NCI-H345 (cell line): ENCODE results near the gene GLI1.

Experiments used
- DNase-seq: peaks from one replicate; lab custom pipeline; 2025; lab: John Stamatoyannopoulos, UW

Gene GLI1

GRCh38 chr12:57461276-57461916, 1.8 kb downstream of the GLI1 start:
- peak; percentile 21 for DNase-seq

DNA sequence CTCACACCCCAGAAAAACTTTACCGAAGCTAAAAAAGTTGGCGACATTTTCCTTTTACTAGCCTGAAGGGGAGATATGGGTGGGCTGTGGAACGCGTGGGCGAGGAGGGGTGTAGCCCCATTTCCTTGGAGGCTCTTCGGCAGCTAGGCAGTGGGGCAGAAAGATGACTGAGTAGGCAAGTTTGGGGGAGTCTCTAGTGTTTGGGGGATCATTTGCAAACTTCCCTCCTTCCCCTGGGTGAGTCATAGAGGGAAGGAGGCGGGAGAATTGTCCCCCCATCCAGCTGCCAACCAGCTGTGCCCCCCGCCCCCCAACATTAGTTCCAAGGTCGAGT, 2.3 kb downstream of the GLI1 start:
- no peak for DNase-seq

DNA sequence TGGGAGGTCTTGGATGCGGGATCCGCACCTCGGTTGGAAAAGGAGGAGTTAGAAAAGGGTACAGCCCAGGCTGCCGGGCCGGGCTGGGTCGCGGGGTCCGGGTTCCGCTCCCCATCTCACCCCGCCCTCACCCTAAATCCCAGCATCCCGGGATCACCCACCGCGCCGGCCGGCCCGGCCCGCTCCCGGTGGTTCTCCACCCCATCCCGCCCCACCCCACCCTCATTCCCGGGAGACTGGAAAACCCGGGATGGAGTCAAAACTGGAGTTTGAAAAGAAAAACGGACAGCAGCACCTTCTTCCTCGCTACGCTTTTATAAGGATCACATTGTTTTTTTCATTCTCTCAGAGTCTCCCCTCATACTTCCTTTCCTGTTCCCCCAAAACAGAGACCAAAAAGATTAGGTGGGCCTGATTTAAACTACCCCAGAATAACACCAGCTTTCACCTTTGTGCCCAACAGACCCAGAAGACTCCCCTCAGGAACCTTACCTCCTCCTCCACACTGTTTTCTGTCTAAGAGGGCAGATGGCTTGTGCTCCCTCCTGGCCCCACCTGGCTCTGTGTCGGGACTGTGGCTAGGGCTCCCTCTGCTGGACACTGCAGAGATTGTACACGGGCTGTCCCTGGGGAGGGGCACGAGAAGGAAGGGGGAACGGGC, 2.8 kb downstream of the GLI1 start:
- peak; percentile 90 for DNase-seq

DNA sequence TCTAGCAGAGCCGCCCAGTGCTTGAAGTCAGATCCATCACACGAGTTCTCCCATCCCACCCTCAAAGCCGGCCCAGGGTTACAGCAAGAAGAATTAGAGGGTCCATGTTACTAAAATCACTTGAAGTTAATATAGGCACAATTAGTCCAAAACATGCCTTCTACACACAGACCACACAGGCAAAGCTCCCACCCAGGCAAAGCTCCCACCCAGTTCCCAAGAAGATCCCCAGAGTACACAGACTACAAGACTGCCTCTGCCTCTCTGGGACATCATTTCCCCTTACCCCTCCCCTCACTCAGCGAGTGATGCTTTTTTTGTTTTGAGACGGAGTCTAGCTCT, 3.3 kb downstream of the GLI1 start:
- DNase-seq: no peak

DNA sequence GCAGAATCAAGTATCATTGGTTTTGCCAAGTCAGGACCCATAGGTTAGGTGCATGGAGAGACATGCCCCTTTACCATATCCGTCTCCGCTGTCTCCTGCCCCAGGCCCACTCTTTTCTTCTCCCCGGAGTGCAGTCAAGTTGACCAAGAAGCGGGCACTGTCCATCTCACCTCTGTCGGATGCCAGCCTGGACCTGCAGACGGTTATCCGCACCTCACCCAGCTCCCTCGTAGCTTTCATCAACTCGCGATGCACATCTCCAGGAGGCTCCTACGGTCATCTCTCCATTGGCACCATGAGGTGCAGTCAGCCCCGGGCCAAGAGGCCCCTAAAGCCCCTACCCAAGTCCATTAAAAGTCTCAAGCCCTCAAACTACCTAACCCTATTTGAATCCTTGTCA, 5.0 kb downstream of the GLI1 start:
- no peak for DNase-seq

GRCh38 chr12:57465030-57465746, 5.6 kb downstream of the GLI1 start:
- no peak for DNase-seq

DNA sequence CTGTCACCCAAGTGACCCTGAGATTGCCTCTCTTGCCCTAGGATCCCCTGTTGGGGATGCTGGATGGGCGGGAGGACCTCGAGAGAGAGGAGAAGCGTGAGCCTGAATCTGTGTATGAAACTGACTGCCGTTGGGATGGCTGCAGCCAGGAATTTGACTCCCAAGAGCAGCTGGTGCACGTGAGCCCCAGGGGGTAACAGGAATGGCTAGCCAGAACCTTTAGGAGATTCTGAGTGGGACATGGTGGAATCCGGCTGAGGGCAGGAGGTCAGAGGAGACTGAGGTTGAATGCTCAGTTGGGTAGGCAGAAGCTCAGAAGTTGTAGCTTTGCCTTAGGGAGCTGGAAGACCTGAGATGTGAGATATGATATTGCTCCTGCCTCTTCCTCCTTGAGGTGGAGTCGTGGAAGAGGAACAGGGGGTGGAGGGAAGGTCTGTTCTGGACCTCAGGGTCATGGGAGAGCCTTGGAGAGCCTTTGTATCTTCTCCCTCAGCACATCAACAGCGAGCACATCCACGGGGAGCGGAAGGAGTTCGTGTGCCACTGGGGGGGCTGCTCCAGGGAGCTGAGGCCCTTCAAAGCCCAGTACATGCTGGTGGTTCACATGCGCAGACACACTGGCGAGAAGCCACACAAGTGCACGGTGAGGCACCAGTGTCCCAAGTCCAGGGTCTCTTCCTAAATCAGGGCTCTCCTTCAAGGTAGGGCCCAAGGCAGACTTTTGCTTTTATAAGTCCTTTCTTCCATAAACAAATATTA, 6.3 kb downstream of the GLI1 start:
- DNase-seq: no peak

DNA sequence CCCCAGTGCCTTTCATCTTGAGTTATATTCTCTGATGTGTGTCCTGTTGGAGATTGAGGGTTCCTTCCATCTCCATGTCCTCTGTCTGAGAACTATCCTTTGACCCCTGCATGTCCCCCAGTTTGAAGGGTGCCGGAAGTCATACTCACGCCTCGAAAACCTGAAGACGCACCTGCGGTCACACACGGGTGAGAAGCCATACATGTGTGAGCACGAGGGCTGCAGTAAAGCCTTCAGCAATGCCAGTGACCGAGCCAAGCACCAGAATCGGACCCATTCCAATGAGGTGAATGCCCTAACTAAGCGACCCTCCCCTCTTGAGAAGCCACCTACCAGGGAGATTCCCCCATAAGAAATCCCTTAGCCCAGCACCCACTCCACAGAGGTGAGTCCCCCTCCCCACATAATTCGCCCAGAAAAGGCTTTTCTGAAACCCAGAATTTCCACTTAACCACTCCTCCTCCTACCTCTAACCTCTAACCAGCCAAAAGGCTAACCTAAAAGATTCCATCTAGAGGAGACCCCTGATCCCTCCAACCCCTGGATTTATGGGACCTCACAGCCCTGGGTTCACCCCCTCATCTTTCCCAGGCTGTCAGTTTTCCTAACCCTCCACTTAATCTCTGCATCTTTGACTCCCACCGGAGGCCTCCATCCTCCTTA, 7.8 kb downstream of the GLI1 start:
- DNase-seq: no peak

GRCh38 chr12:57467915-57468314, 8.3 kb downstream of the GLI1 start:
- no peak for DNase-seq

DNA sequence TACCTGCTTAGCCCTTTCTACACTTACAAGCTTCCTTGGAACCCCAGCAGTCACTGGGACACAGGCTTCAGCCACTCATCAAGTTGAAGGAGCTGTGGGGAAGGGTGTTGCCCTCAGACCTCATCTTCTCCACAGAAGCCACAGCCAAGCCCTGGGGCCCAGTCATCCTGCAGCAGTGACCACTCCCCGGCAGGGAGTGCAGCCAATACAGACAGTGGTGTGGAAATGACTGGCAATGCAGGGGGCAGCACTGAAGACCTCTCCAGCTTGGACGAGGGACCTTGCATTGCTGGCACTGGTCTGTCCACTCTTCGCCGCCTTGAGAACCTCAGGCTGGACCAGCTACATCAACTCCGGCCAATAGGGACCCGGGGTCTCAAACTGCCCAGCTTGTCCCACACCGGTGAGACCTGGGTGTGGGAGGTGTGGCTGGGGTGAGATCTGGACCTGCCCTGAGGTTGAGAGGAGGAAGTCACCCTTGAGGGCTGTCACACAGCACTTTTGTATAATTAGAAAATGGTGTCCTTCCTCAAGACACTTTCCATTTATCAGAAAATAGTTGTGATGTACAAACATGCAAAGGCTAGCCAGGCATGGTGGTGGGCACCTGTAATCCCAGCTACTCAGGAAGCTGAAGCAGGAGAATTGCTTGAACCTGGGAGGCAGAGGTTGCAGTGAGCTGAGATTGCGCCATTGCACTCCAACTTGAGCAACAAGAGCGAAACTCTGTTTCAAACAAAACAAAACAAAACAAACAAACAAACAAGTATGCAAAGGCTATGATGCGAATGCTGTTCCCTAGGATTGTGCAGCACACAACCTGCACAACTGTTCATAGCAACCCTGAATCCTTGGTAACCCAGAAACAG, 9.9 kb downstream of the GLI1 start:
- no peak for DNase-seq

GRCh38 chr12:57470286-57470969, 10.8 kb downstream of the GLI1 start:
- DNase-seq: no peak

DNA sequence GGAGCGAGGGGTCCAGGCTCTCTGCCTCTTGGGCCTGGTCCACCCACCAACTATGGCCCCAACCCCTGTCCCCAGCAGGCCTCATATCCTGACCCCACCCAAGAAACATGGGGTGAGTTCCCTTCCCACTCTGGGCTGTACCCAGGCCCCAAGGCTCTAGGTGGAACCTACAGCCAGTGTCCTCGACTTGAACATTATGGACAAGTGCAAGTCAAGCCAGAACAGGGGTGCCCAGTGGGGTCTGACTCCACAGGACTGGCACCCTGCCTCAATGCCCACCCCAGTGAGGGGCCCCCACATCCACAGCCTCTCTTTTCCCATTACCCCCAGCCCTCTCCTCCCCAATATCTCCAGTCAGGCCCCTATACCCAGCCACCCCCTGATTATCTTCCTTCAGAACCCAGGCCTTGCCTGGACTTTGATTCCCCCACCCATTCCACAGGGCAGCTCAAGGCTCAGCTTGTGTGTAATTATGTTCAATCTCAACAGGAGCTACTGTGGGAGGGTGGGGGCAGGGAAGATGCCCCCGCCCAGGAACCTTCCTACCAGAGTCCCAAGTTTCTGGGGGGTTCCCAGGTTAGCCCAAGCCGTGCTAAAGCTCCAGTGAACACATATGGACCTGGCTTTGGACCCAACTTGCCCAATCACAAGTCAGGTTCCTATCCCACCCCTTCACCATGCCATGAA, 11.5 kb downstream of the GLI1 start:
- DNase-seq: no peak

DNA sequence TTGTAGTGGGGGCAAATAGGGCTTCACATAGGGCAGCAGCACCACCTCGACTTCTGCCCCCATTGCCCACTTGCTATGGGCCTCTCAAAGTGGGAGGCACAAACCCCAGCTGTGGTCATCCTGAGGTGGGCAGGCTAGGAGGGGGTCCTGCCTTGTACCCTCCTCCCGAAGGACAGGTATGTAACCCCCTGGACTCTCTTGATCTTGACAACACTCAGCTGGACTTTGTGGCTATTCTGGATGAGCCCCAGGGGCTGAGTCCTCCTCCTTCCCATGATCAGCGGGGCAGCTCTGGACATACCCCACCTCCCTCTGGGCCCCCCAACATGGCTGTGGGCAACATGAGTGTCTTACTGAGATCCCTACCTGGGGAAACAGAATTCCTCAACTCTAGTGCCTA, 12.1 kb downstream of the GLI1 start:
- DNase-seq: no peak

GRCh38 chr12:57472391-57472790, 12.8 kb downstream of the GLI1 start:
- DNase-seq: no peak

GRCh38 chr12:57473392-57473791, 13.8 kb downstream of the GLI1 start:
- no peak for DNase-seq

GRCh38 chr12:57473886-57474285, 14.3 kb downstream of the GLI1 start:
- DNase-seq: no peak

DNA sequence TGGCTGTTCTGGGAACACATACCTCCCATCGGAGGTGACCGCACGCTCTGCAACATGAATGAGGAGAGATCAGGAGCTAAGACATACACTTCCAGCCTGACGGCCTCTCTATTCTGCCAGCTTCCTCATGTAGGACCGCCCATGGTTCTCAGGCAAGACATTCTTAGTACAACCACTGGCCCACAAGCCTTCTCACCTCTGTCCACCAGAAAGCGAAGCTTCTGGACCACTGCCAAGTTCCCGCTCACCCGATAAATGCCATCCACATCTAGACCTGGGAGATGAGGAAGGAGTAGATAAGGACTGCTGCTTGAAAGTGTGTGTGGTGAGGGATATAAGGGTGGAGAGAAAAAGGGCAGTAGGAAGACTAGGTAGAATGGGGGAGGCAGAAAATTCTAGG, 14.8 kb downstream of the GLI1 start:
- DNase-seq: no peak

DNA sequence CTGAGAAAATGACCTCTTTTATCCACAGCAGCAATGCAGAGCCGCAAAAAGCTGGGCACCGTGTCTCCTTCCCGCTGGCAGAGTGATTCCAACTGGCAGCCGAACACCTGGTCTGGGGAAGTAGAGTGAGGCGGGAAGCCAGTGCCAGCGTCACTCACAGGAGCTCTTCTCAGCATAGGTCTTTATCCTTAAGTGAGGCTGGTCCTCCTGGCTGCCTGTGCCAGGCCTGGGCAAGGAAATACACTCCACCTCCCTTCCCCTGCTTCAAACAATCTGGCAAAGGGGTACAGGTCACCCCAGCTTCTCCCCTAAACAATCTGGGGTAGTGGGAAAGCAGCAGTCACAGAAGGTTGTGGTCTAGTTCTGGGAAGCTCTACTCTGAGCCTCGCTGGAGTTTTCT, 15.3 kb downstream of the GLI1 start:
- DNase-seq: peak; percentile 22

DNA sequence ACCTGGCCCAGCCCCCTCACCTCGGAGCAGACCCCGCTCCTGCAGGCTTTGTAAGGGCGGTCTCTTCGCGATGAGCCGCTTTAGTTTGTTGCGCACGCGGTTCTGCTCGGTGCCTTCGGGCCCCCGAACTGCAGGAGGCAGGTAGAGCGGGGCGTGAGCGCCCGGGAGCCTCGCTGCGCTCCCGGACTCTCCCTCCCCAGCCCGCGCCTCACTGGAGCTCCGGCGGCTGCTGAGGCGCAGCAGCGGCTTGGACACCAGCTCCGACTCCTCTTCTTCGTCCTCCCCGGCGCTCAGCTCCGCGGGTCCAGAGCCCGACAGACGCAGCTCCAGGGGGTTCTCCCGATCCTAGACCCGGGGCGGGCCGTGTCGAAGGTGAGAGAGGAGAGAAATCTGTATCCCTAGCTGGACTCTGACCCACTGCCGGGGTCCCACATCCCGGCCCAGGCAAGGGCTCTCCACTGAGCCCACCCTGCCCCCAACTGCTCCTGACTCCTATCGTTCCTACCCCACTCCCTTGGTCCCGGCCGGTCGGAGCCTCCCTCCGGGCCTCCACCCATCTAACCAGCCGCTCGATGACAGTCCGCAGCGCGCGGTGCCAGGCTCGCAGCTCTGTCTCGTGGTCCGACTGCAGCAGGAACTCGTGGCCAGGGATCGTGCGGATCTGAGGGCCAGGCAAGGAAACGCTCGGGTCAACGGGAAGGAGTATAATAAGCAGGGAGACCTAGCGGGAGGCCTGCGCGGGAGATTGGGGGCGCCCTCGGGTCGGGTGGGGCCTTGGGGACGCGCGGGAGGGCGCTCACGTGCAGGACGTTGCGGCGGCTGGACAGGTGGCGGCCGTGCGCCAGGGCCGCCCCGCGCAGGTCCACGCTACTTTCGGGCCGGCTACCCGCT, 15.9 kb downstream of the GLI1 start:
- no peak for DNase-seq
